ENCODE data around the gene PCNX2.

PCNX2 gene

GRCh38 chr1:233025157-233025556, 270.4 kb downstream of the PCNX2 start:
- TF ChIP-seq, protein P1, sequence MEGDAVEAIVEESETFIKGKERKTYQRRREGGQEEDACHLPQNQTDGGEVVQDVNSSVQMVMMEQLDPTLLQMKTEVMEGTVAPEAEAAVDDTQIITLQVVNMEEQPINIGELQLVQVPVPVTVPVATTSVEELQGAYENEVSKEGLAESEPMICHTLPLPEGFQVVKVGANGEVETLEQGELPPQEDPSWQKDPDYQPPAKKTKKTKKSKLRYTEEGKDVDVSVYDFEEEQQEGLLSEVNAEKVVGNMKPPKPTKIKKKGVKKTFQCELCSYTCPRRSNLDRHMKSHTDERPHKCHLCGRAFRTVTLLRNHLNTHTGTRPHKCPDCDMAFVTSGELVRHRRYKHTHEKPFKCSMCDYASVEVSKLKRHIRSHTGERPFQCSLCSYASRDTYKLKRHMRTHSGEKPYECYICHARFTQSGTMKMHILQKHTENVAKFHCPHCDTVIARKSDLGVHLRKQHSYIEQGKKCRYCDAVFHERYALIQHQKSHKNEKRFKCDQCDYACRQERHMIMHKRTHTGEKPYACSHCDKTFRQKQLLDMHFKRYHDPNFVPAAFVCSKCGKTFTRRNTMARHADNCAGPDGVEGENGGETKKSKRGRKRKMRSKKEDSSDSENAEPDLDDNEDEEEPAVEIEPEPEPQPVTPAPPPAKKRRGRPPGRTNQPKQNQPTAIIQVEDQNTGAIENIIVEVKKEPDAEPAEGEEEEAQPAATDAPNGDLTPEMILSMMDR (IDR thresholded peaks at IDR 0.05), result peak; percentile 77

DNA sequence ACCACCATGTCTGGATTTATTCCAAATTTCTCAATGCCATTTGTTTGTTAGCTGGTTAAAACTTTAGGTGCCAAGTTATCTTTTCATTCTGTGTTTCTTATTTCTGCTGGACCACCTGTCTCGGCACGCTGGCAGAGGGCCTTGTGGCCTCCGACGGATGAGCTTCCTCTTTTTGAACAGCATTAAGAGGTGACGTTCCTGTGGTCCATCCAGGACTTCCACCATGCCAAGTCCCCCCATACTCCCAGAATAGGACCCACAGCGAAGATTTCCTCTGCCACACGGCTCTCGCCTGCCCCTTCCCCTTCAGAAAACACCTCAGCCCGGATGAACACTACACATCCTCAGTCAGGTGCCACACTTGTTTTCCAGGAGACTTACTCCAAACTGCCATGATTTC, 271.3 kb downstream of the PCNX2 start:
- TF ChIP-seq, protein P1 (IDR thresholded peaks at IDR 0.05), result no peak

DNA sequence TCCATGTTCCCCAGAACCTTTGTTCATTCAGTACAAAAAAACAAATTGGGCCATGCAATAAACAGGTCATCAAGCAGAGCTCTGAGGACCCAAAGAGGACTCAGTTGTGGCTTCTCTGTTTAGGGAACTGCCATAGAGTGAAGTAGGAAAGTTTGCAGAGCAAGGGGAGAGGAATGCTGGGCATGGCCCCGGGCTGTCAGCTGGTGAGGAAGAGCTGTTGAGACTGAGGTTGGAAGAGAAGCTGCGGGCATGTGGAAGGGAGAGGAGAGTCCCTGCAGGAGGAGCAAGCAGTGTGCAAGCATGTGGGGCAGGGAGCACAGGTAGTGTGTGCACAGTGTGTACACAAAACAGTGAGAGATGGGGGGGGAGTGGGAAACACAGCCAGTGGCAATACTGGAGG, 273.3 kb downstream of the PCNX2 start:
- TF ChIP-seq, protein P1 (IDR thresholded peaks at IDR 0.05), result no peak

DNA sequence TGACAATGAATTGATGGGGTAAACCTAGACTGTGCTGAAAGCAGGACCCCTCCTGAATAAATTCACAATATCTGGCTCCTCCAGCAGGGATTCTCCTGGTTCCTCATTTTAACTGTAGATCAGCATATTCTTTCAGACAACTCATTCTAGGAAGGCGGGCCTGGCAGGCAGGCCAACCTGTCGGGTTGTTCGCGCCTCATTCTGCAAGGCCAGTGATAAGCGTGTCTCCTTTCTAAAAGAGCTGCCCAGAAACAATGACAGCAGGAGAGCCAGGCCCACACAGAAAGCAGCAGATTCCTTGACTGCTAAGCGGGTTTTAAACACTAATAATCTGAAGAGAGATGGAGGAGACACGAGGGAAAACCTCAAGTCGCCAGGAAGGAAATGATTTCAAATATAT, 275.1 kb downstream of the PCNX2 start:
- TF ChIP-seq, protein P1 (IDR thresholded peaks at IDR 0.05), result no peak

GRCh38 chr1:233019778-233020325, 275.7 kb downstream of the PCNX2 start:
- TF ChIP-seq, protein P1 (IDR thresholded peaks at IDR 0.05), result no peak

DNA sequence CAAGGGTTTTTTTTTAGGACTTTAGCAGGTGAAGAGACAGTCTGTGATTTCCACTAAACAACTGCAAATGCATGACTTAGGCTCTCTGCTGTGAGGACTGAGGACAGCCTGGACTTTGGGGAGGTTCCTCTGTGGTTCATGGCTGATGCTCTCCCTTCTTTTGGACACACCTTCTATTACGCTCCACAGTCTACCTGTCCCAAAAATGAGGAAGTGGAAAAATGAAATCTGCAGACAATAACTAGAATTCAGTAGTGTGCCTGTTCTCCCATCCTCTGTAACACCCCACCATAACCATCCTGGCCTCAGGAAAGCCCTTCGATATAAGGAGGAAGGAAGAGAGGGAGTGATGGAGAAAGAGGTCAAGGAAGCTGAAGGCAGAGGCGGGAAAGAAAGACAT, 276.4 kb downstream of the PCNX2 start:
- TF ChIP-seq, protein P1 (IDR thresholded peaks at IDR 0.05), result no peak

- TF ChIP-seq, protein P1 (IDR thresholded peaks at IDR 0.05), result no peak
Observed at GRCh38 chr1:233016798-233017197, 278.7 kb downstream of the PCNX2 start.

DNA sequence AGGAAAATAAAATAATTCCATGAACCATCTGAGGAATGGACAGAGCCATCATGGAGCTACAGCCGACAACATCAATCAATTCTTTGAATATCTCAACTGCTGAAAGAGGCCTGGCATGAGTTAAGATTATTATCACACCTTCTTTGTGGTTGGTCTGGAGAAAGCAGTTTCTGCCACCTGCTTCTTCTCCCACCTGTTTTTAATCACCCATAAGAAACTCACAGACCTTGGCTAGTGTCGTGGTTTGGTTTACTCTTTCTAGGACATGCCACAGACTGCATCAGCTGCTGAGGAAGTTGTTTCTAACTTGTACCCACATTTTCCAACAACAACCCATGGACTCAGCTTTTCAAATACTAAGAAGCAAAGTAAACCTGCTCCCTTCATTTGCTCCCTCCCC, 279.6 kb downstream of the PCNX2 start:
- TF ChIP-seq, protein P1 (IDR thresholded peaks at IDR 0.05), result no peak
